Liver (tissue), 3 donors: Measurements from ENCODE around the gene NT5C2.

Source experiments
- EGR1 ChIP-seq, 2 donors: IDR thresholded peaks; 2 replicates each; pipeline ENCODE4 v1.6.1; 2016 to 2018; ENCODE audit warnings: antibody characterized with exemption in 2 of 2, low read depth in 2 of 2
- FOXA1 ChIP-seq: IDR thresholded peaks from 2 replicates; pipeline ENCODE4 v1.6.1; 2016; ENCODE audit warnings: antibody characterized with exemption
- GABPA ChIP-seq, 2 donors: IDR thresholded peaks in 1 of 2; conservative IDR thresholded peaks in 1 of 2; 2 replicates each; pipeline ENCODE4 v1.6.1; 2016; ENCODE audit warnings: antibody characterized with exemption in 2 of 2, mild to moderate bottlenecking in 1 of 2, moderate library complexity in 1 of 2
- JUND ChIP-seq, 2 donors: IDR thresholded peaks; 2 replicates each; pipeline ENCODE4 v1.6.1; 2016; ENCODE audit warnings: antibody characterized with exemption in 2 of 2
- RAD21 ChIP-seq, 2 donors: IDR thresholded peaks; 2 replicates each; pipeline ENCODE4 v1.6.1; 2016; ENCODE audit warnings: antibody characterized with exemption in 2 of 2, mild to moderate bottlenecking in 2 of 2
- RXRA ChIP-seq, 2 donors: IDR thresholded peaks; 2 replicates each; pipeline ENCODE4 v1.6.1; 2017 to 2018; ENCODE audit warnings: antibody characterized with exemption in 2 of 2, mild to moderate bottlenecking in 1 of 2
- SP1 ChIP-seq: IDR thresholded peaks from 2 replicates; pipeline ENCODE4 v1.6.1; 2018; ENCODE audit warnings: antibody characterized with exemption, mild to moderate bottlenecking
- TAF1 ChIP-seq: conservative IDR thresholded peaks from 2 replicates; pipeline ENCODE4 v1.6.1; 2016; ENCODE audit warnings: antibody characterized with exemption, mild to moderate bottlenecking
- YY1 ChIP-seq: IDR thresholded peaks from 2 replicates; pipeline ENCODE4 v1.6.1; 2016; ENCODE audit warnings: antibody characterized with exemption, mild to moderate bottlenecking
- TF ChIP-seq, protein P1 (sequence below): IDR thresholded peaks from 2 replicates; pipeline ENCODE4 v1.6.1; 2016; ENCODE audit warnings: antibody characterized with exemption
- TF ChIP-seq, protein P2 (sequence below): fragments of 150-350 bp; IDR thresholded peaks from 2 replicates; pipeline ENCODE4 v1.5.1; 2017; ENCODE audit warnings: improper control_type of control experiment, low read depth, low read length; ENCODE audit not compliant: missing input control
- TF ChIP-seq, protein P3 (sequence below): IDR thresholded peaks from 2 replicates; pipeline ENCODE4 v1.6.1; 2016; ENCODE audit warnings: antibody characterized with exemption
- TF ChIP-seq, protein P4 (sequence below): IDR thresholded peaks from 2 replicates; pipeline ENCODE4 v1.6.1; 2016; ENCODE audit warnings: antibody characterized with exemption
- TF ChIP-seq, protein P5 (sequence below): IDR thresholded peaks from 2 replicates; pipeline ENCODE4 v1.6.1; 2016; ENCODE audit warnings: antibody characterized with exemption, mild to moderate bottlenecking
- donor health status: healthy.
- donor health status: healthy.

DNA sequence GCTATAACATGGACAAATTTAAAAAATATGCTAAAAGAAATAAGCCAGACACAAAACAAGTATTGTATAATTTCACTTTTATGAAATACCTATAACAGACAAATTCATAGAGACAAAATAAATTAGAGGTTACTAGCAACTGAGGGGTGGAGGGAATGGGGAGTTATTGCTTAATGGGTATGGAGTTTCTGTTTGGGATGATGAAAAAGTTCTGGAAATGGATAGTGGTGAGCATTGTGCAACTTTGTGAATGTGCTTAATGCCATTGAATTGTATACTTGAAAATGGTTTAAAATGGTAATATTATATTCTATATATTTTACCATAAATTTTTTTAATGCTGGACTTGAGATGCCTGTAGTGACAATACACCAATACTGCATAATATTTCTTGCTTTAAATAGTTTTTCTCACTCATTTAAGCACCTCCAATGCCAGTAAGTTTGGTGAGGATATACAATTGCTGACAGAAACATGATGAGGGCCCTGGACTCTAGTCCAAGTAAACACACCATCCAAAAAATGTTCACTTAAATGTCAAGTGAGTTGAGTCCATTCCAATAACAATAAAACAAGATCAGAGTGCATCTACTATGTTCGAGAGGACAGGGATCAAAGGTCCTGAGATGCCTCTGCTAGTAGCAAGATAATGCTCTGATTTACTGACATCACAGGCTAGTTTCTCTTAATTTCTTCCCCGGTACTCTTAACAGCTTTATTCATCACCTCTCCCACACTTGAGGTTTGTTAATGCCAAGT, 71.9 kb downstream of the NT5C2 start:
- TF ChIP-seq, protein P1, sequence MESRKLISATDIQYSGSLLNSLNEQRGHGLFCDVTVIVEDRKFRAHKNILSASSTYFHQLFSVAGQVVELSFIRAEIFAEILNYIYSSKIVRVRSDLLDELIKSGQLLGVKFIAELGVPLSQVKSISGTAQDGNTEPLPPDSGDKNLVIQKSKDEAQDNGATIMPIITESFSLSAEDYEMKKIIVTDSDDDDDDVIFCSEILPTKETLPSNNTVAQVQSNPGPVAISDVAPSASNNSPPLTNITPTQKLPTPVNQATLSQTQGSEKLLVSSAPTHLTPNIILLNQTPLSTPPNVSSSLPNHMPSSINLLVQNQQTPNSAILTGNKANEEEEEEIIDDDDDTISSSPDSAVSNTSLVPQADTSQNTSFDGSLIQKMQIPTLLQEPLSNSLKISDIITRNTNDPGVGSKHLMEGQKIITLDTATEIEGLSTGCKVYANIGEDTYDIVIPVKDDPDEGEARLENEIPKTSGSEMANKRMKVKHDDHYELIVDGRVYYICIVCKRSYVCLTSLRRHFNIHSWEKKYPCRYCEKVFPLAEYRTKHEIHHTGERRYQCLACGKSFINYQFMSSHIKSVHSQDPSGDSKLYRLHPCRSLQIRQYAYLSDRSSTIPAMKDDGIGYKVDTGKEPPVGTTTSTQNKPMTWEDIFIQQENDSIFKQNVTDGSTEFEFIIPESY: peak; percentile 62
- TF ChIP-seq, protein P2, sequence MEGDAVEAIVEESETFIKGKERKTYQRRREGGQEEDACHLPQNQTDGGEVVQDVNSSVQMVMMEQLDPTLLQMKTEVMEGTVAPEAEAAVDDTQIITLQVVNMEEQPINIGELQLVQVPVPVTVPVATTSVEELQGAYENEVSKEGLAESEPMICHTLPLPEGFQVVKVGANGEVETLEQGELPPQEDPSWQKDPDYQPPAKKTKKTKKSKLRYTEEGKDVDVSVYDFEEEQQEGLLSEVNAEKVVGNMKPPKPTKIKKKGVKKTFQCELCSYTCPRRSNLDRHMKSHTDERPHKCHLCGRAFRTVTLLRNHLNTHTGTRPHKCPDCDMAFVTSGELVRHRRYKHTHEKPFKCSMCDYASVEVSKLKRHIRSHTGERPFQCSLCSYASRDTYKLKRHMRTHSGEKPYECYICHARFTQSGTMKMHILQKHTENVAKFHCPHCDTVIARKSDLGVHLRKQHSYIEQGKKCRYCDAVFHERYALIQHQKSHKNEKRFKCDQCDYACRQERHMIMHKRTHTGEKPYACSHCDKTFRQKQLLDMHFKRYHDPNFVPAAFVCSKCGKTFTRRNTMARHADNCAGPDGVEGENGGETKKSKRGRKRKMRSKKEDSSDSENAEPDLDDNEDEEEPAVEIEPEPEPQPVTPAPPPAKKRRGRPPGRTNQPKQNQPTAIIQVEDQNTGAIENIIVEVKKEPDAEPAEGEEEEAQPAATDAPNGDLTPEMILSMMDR: no peak
- TF ChIP-seq RXRA (IDR thresholded peaks at IDR 0.05): peak; percentile 86 to 91
- TF ChIP-seq, protein P3, sequence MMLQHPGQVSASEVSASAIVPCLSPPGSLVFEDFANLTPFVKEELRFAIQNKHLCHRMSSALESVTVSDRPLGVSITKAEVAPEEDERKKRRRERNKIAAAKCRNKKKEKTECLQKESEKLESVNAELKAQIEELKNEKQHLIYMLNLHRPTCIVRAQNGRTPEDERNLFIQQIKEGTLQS: peak; percentile 74
- TF ChIP-seq TAF1: no peak
- TF ChIP-seq, protein P4, sequence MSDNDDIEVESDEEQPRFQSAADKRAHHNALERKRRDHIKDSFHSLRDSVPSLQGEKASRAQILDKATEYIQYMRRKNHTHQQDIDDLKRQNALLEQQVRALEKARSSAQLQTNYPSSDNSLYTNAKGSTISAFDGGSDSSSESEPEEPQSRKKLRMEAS: no peak
- TF ChIP-seq, protein P5, sequence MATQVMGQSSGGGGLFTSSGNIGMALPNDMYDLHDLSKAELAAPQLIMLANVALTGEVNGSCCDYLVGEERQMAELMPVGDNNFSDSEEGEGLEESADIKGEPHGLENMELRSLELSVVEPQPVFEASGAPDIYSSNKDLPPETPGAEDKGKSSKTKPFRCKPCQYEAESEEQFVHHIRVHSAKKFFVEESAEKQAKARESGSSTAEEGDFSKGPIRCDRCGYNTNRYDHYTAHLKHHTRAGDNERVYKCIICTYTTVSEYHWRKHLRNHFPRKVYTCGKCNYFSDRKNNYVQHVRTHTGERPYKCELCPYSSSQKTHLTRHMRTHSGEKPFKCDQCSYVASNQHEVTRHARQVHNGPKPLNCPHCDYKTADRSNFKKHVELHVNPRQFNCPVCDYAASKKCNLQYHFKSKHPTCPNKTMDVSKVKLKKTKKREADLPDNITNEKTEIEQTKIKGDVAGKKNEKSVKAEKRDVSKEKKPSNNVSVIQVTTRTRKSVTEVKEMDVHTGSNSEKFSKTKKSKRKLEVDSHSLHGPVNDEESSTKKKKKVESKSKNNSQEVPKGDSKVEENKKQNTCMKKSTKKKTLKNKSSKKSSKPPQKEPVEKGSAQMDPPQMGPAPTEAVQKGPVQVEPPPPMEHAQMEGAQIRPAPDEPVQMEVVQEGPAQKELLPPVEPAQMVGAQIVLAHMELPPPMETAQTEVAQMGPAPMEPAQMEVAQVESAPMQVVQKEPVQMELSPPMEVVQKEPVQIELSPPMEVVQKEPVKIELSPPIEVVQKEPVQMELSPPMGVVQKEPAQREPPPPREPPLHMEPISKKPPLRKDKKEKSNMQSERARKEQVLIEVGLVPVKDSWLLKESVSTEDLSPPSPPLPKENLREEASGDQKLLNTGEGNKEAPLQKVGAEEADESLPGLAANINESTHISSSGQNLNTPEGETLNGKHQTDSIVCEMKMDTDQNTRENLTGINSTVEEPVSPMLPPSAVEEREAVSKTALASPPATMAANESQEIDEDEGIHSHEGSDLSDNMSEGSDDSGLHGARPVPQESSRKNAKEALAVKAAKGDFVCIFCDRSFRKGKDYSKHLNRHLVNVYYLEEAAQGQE: peak; percentile 84
- TF ChIP-seq YY1: peak; percentile 57
- peak; percentile 66 to 91 for TF ChIP-seq JUND (IDR thresholded peaks at IDR 0.05)
- no peak for TF ChIP-seq EGR1 (IDR thresholded peaks at IDR 0.05; ENCODE audit: low read depth in 2 of 2)
- peak; percentile 73 for TF ChIP-seq FOXA1
- no peak for TF ChIP-seq GABPA (IDR thresholded peaks at IDR 0.05 in 1 of 2, conservative IDR thresholded peaks at IDR 0.05 in 1 of 2)
- peak; percentile 95 for TF ChIP-seq SP1
- TF ChIP-seq RAD21 (IDR thresholded peaks at IDR 0.05): peak in 1 of 2 donors; percentile 15
